HG02763 (cell line): Measurements from ENCODE around the gene ARHGEF6.

Source experiments
- ATAC-seq: cut with Tn5 transposase; IDR thresholded peaks from one replicate; pipeline ENCODE4 v1.9.1; 2021; ENCODE audit warnings: mild to moderate bottlenecking, moderate library complexity; ENCODE audit not compliant: unreplicated experiment

ARHGEF6 gene

GRCh38 chrX:136747003-136747986 lies 33.4 kb downstream of the ARHGEF6 start:
- peak; percentile 42 for ATAC-seq

DNA sequence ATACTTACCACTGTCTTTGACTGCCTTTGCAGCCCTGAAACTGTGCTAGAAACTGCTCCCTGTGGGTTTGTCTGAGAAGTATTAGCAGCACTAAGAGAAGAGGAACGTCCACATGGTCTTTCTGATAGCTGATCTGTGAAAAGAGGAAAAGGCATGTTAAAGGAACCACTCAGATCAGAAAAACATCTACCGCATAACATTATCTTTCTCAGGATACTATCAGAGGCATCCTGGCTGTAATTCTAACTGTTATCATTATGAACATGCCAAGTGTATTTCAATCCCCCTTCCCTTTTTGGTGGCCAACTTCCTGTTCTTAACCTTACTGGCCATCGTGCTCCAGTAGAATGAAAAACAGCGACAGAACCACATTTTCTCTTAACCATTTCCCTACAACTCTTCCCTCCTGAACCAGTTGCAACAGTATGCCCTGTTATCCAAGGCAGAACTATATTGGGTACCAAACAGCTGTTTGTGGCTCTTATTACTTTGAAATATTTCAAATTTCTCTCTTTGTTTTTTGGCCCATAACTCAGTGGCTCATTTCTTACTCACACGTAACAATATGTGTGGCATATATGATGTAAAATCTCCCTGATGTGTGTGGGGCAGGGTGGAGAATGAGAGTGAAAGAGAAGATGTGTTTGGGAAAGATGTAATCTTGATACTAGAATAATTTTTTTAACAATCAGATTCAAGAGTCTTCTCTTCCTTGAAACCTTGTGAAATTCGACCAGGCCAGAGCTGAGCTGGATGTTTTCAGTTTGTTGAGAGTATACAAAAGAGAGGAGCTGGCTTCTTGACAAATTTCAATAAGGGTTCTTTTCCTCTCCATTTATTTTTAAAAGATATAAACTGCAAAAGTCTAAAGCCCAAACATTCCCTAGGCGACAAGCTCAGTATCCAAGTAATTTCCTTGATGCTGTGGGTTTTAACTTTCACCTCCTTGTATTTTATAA lies 35.2 kb downstream of the ARHGEF6 start:
- ATAC-seq, result no peak

DNA sequence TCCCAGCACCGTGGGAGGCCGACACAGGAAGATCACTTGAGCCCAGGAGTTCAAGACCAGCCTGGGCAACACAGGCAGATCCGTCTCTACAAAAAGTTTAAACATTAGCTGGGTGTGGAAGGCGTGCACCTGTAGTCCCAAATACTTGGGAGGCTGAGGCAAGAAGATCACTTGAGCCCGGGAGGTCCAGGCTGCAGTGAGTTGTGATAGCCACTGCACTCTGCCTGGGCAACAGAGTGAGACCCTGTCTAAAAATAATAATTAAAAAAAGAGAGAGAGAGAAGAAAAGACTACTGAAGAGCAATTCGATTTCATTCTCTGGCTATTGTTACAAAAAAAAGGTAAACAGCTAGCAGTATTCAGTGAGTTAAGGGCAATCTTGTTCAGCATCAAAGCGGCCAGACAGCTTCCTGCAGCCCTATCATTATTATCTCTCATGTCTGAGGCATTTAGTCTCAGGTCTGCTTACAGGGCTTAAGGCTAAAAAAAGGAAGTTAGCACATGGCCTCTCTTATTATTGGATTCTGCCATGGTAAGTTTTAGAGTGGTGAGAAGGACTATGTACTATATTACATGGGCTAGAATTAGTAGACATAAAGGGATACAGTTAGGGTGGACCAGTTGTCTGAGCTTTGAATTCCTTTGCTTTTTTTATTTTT lies 37.9 kb downstream of the ARHGEF6 start:
- no peak for ATAC-seq

- ATAC-seq, result no peak
Measured at GRCh38 chrX:136738049-136738729, 42.5 kb downstream of the ARHGEF6 start.

- ATAC-seq, result no peak
Measured at GRCh38 chrX:136736690-136737089, 44.0 kb downstream of the ARHGEF6 start.

DNA sequence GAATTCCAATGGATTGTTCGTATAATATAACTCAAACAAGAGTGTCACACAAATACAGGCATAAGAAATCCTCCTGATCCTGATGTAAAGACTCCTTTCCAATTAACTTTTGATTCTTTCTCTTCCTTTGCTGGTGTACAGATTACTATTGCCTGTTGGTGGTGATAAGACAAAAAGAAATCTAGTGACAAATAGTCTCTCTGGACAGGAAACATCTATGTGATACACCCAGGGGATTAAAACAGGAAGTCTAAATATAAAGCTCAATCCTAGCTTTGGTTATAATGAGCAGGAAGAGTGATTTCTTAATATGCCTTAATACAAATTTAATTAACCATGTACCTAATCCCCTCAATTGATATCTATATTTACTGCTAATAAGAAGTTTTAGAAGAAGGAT lies 45.1 kb downstream of the ARHGEF6 start:
- ATAC-seq, result no peak

- ATAC-seq, result no peak
Measured at GRCh38 chrX:136733613-136734012, 47.1 kb downstream of the ARHGEF6 start.

GRCh38 chrX:136731798-136732197 lies 48.9 kb downstream of the ARHGEF6 start:
- ATAC-seq, result no peak

GRCh38 chrX:136731207-136731782 lies 49.4 kb downstream of the ARHGEF6 start:
- ATAC-seq, result no peak

DNA sequence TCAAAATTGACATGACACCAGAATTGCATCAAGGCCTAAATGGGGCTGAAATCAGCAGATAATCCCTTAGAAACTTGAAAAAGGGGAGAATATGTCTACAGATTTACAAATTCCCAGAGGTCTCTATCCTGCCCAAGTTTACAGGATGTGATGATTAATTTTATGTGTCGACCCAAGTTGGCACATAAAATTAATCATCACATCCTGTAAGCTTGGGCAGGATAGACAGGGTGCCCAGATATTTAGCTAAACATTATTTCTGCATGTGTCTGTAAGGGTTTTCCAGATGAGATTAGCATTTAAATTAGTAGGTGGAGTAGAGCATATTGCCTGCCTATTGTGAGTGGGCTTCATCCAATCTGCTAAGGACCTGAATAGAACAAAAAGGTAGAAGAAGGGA lies 52.3 kb downstream of the ARHGEF6 start:
- ATAC-seq, result no peak

DNA sequence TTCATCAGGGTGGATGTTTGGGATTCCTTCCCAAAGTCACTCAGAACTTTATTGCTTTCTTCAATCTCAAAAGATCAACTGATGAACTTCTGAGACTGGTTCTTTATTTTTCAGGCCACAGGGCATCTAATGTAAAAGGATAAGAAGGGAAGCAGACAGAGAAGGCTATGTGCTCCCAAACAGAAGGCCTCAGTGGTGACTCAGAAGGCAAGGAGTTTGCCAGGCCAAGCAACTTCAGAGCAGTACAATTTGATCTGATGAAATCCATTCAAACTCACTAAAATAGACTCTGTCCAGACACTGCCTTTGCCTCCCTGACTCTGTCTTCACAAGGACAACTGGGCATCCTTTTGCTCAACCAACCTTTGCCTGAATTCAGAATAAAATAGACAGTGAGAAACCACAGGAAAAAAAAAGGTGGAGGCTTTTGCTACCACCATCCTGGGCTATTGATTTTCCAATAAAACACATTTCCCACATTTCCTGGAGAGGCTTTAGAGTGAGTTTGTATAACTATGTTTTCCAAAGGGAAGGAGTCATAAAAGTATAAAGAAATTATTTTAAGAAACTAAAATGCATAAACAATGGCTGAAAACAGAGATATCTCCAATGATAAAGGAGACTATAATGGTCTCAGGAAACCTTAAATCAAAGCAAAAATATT lies 55.2 kb downstream of the ARHGEF6 start:
- ATAC-seq, result no peak

DNA sequence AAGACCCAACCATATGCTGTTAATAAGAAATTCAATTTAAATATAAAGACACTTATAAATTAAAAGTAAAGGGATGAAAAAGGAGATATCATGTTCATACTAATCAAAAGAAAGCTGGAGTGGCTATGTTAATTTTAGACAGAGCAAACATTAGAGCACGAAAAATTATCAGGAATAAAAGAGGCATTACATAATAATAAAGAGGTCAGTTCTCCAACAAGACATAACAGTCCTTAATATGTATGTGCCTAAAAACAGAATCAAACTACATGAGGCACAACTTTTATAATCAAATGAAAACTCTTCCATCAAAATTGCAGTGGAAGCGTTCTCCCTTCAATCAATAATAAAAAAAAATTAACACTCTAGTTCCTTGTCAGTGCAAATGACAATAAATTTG lies 62.6 kb downstream of the ARHGEF6 start:
- ATAC-seq, result no peak

- peak; percentile 70 for ATAC-seq
Measured at GRCh38 chrX:136714626-136715599, 65.8 kb downstream of the ARHGEF6 start.

DNA sequence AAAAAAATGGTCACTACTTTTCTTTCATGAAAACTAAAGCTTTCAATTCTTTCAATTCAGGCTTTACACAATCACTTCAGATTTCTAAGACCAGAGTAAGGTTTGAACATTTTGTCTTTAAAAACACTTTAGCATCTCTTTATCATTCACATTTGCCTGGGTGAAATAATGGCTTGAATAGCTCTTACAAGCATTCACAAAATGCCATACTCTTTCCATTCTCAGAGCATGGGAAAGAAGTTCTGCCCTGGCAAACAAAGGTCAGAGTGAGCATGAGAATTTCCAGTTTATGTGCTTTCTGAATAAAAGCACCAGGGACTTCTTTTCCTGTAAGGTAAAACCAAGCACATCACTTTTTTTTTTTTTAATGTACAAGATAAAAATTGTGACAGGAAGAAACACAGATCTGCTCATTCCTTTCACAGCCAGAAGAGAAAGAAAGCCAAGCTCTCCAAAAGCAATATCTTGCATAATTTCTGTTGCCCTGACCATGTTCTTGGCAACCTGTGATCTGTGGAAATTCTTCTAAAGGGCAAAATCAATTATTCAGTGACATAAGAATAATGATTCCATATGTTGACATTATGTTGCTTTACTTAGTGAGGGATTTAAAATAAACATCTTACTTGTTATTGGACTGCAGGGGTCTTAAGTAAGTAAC lies 68.0 kb downstream of the ARHGEF6 start:
- ATAC-seq, result no peak

- no peak for ATAC-seq
Measured at GRCh38 chrX:136711147-136711546, 69.6 kb downstream of the ARHGEF6 start.

DNA sequence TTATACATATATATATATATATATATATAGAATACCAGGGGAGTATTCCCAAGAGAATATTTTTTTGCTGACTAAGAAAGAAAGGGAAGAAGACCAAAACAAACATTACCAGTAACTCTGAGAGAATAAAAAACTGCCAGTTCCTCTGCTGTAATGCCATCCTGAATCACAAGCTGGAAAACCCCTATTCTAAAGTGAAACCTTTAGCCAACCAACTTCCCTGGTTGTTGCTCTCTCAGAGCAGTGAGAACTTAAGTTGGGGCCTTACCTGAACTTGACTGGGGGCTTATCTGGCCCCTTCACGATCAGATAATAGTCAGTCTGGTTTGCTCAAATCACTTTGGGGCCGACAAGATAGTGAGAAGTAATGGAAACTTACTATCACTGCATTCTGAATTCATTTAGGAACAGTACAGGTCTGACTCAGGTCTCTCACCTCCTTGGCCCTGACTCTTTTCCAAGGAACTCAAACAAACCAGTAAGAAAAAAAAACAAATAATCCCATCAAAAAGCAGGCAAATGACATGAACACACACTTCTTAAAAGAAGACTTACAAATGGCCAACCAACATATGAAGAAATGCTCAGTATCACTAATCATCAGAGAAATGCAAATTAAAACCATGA lies 70.3 kb downstream of the ARHGEF6 start:
- ATAC-seq, result no peak

DNA sequence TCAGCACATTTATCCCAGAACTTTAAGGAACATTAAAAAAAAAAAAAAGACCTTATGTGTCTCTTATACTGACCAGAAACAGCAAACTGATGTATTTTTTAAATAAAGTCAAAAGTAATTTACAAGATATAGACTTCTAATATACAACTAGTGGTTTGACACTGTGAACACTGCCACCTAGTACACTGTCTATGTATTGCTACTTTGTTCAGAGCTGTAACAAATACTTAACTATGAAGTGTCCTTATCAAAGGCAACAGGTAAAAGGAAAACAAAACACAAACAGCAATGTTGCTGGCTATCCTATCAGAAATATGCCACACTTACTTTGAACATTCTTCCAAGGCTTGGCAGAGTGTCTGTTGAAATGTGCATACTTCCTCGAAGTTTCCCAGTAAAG lies 72.4 kb downstream of the ARHGEF6 start:
- ATAC-seq, result no peak
